ENCODE data around the gene MANSC1.
"Not testable (repeated sequence)": the region's sequence is repeated elsewhere in the genome, so short reads cannot be mapped to it uniquely, and the experiment has no call there.

DNA sequence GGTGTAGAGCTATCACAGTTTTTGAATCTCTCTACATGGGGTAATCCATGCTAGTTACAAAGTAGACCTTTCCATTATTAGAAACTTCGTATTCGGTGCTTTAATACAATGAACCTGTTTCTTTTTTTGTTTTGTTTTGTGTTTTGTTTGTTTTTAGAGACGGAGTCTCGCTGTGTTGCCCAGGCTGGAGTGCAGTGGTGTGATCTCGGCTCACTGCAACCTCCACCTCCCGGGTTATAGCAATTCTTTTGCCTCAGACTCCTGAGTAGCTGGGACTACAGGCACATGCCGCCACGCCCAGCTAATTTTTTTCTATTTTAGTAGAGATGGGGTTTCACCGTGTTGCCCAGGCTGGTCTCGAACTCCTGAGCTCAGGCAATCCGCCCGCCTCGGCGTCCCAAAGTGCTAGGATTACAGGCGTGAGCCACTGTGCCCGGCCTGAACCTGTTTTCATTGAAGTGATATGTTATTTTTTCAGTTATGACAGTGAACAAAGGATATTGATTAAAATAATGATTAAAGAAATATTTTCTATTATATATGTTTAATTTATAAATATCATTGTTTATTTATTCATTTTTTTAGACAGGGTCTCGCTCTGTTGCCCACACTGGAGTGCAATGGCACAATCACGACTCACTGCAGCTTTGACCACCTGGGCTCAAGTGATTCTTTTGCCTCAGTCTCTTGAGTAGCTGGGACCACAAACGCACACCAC lies 1.6 kb upstream of the MANSC1 start:
- TF ChIP-seq CTCF, EZH2phosphoT487 (IDR thresholded peaks at IDR 0.05): not testable (repeated sequence)
